OCI-LY3 (cell line): ENCODE results near the gene HNRNPUL1.

Experiments used
- H2AFZ ChIP-seq: fragments of 200-600, 300-600 bp; shearing (Covaris generic); 2 replicates; pipeline ENCODE4 v1.6.0; 2014; ENCODE audit warnings: antibody characterized with exemption, low read depth, low read length
- H3K27ac ChIP-seq: fragments of 200-600, 300-600 bp; sonication (generic); 2 replicates; pipeline ENCODE4 v1.5.1; 2014; ENCODE audit warnings: mild to moderate bottlenecking, low read length, moderate library complexity, mixed read lengths
- H3K27me3 ChIP-seq: fragments of 200-600, 300-600 bp; sonication (generic); 2 replicates; pipeline ENCODE4 v1.6.1; 2014; ENCODE audit warnings: low read depth, low read length, mixed read lengths
- H3K36me3 ChIP-seq: fragments of 200-600, 300-600 bp; sonication (generic); replicated peaks from 2 replicates; pipeline ENCODE3; 2014; ENCODE audit warnings: low read depth, low read length, mixed read lengths
- H3K4me1 ChIP-seq: fragments of 300-600, 200-600 bp; sonication (generic); 2 replicates; pipeline ENCODE4 v1.6.1; 2014; ENCODE audit warnings: low read length, mixed read lengths
- H3K4me2 ChIP-seq: fragments of 200-600, 300-600 bp; sonication (generic); 2 replicates; pipeline ENCODE4 v1.6.1; 2014; ENCODE audit warnings: low read length, mixed read lengths
- H3K4me3 ChIP-seq: fragments of 300-600, 200-600 bp; sonication (generic); 2 replicates; pipeline ENCODE4 v1.5.1; 2014; ENCODE audit warnings: antibody characterized with exemption, mild to moderate bottlenecking, low read length, moderate library complexity
- H3K79me2 ChIP-seq: fragments of 300-600, 200-600 bp; shearing (Covaris generic); 2 replicates; pipeline ENCODE4 v1.6.1; 2014; ENCODE audit warnings: mild to moderate bottlenecking, low read length, mixed read lengths
- H3K9ac ChIP-seq: fragments of 300-600, 200-600 bp; shearing (Covaris generic); 2 replicates; pipeline ENCODE4 v1.6.0; 2014; ENCODE audit warnings: mild to moderate bottlenecking, low read length, moderate library complexity
- H3K9me3 ChIP-seq: fragments of 200-600, 300-600 bp; shearing (Covaris generic); 2 replicates; pipeline ENCODE4 v1.6.1; 2014; ENCODE audit warnings: low read length, mixed read lengths; ENCODE audit not compliant: insufficient read depth
- H4K20me1 ChIP-seq: fragments of 200-600, 300-600 bp; sonication (generic); 2 replicates; pipeline ENCODE4 v1.6.1; 2016; ENCODE audit warnings: low read length, mixed read lengths; ENCODE audit not compliant: insufficient read depth
- CTCF ChIP-seq: fragments of 200-600, 300-600 bp; sonication (generic); IDR thresholded peaks from 2 replicates; pipeline ENCODE4 v1.5.1; 2014; ENCODE audit warnings: antibody characterized with exemption, low read length, low read depth
- EZH2phosphoT487 ChIP-seq: fragments of 200-600 bp; shearing (Covaris generic); IDR thresholded peaks from 2 replicates; pipeline ENCODE4 v1.6.1; 2018; ENCODE audit warnings: antibody characterized with exemption, mixed run types, low read depth

The HNRNPUL1 gene

GRCh38 chr19:41249707-41250423, 14.3 kb upstream of the HNRNPUL1 start:
- Histone ChIP-seq H3K9ac (no peak overlapping the region), H3K27ac (no peak overlapping the region), H3K9me3 (no peaks in the 10 kb centered on the region), H3K79me2 (no peaks in the 10 kb centered on the region), H3K4me2 (no peak overlapping the region), H2AFZ (no peak overlapping the region), H3K36me3 (no peaks in the 10 kb centered on the region), H3K4me3 (no peak overlapping the region), H4K20me1 (no peaks in the 10 kb centered on the region), H3K27me3 (peaks cover 6% of the 10 kb centered on the region; the same call in 1 of the 2 replicates), H3K4me1 (no peaks in the 10 kb centered on the region)
- TF ChIP-seq EZH2phosphoT487 (no peak), CTCF (no peak)

DNA sequence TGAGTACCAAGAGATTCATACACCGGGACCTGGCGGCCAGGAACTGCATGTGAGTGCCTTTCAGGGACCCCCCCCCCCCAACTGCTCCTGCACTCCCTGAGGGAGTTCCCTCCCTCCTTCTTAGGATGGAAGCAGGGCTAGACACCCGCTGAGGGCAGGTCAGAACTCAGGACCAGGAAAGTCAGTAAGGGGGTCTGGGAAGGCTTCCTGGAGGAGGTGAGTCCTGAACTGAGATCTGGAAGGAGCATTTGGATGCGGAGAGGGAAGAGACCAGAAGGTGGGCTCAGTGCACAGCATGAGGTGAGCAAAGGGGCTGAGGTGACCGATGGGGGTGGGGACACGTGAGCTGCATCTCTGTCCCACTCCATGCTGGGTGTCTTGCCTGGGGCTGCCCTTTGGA, 10.5 kb upstream of the HNRNPUL1 start:
- no peaks in the 10 kb centered on the region for H3K9me3 ChIP-seq
- no peak overlapping the region for H3K4me2 ChIP-seq
- TF ChIP-seq CTCF (no peak), EZH2phosphoT487 (no peak)
- no peak overlapping the region for H3K9ac ChIP-seq
- H2AFZ ChIP-seq: no peak overlapping the region
- peaks cover 10% of the 10 kb centered on the region; the same call in 1 of the 2 replicates for H3K27me3 ChIP-seq
- no peaks in the 10 kb centered on the region for H4K20me1 ChIP-seq
- no peaks in the 10 kb centered on the region for H3K36me3 ChIP-seq
- no peaks in the 10 kb centered on the region for H3K4me1 ChIP-seq
- H3K4me3 ChIP-seq: no peak overlapping the region
- no peak overlapping the region for H3K27ac ChIP-seq
- H3K79me2 ChIP-seq: no peaks in the 10 kb centered on the region

- H2AFZ ChIP-seq: no peak overlapping the region
- H3K4me1 ChIP-seq: no peaks in the 10 kb centered on the region
- H4K20me1 ChIP-seq: no peaks in the 10 kb centered on the region
- H3K4me2 ChIP-seq: no peak overlapping the region
- no peak overlapping the region for H3K4me3 ChIP-seq
- H3K27me3 ChIP-seq: peaks cover 18% of the 10 kb centered on the region
- H3K79me2 ChIP-seq: no peaks in the 10 kb centered on the region
- TF ChIP-seq CTCF (no peak), EZH2phosphoT487 (no peak)
- H3K9ac ChIP-seq: no peak overlapping the region
- no peak overlapping the region for H3K27ac ChIP-seq
- H3K36me3 ChIP-seq: no peaks in the 10 kb centered on the region
- no peaks in the 10 kb centered on the region for H3K9me3 ChIP-seq
Measured at GRCh38 chr19:41255171-41255570, 9.0 kb upstream of the HNRNPUL1 start.

DNA sequence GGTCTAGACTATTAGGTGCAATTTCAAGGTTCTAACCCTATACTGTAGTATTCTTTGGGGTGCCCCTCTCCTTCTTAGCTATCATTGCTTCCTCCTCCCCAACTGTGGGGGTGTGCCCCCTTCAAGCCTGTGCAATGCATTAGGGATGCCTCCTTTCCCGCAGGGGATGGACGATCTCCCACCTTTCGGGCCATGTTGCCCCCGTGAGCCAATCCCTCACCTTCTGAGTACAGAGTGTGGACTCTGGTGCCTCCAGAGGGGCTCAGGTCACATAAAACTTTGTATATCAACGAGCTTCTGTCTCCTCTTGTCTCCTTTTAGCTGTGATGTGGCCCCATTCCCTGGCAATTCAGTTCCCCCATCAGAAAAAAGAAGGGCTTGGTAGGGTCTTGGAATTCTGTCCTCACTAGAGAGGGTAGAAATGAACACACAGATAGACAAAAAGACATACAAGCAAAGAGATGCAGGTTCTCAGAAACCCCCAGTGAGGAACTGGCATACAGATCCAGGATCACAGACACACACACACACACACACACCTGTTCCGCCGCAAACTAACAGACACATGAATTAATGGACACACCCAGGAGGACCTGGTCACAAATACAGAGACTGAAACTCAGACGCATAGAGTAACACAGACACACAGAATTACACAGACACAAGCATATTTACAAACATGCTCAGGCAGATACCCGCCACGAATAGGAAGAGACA, 2.5 kb upstream of the HNRNPUL1 start:
- H3K27me3 ChIP-seq: peaks cover 21% of the 10 kb centered on the region
- TF ChIP-seq CTCF: no peak
- no peak for TF ChIP-seq EZH2phosphoT487
- peak overlapping the region; percentile 93 for H3K4me3 ChIP-seq
- H3K4me2 ChIP-seq: peak overlapping the region; percentile 95
- H3K36me3 ChIP-seq: peaks cover 8% of the 10 kb centered on the region
- H4K20me1 ChIP-seq: peaks cover 4% of the 10 kb centered on the region
- peaks cover 29% of the 10 kb centered on the region for H3K79me2 ChIP-seq
- H3K27ac ChIP-seq: 0 out of 2 replicates have a peak overlapping the region, but pooled peaks have one; percentile 7
- H3K9me3 ChIP-seq: no peaks in the 10 kb centered on the region
- peak overlapping the region; percentile 93 for H2AFZ ChIP-seq
- peak overlapping the region; percentile 96 for H3K9ac ChIP-seq
- peaks cover 9% of the 10 kb centered on the region for H3K4me1 ChIP-seq
